Measurements from ENCODE around the gene CRIM1.

The CRIM1 gene

DNA sequence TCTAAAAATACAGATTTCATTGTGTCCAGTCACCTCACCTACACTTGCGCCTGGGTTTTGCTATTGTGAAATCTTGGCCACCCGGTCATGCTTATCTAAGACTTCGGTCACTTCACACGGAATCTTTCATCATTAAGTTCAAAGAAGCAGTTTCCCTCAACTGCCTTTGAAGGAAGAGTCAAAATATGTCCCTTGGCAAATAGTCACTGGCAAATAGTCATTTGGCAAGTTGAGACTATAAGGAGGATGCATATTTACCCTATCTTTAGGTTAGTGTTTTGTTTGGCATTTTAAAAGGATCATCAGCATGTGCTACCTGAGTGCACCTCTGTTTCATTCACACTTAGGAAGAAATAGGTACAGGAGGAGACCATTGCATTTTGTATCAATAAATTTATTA lies 146.5 kb downstream of the CRIM1 start:
- H3K27ac ChIP-seq (ENCODE audit: low read length): no peak overlapping the region

DNA sequence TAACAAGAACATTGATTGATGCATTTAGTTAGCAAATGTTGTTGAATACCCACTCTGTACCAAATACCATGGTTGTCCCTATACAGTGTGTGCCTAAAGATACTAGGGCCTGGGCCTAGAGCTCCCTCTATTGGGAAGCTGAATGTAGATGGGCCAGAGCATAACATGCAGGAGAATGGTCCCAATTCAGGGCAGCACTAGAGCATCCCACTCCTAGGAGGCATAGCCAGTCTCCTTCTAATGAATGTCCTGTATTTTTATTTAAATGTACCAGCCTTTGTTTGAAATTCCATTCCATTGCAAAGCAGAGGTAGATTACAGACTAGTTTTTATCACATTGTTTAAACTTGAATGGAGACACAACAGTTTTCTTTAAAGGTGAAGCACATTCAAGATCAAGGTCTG lies 151.8 kb downstream of the CRIM1 start:
- H3K9ac ChIP-seq (ENCODE audit: low read depth, low read length): no peak overlapping the region
- ATAC-seq (ENCODE audit: insufficient read depth, low read depth) (peak; percentile 92), DNase-seq (peak; percentile 37)
- no peak overlapping the region for H2AFZ ChIP-seq (ENCODE audit: low read depth, low read length)
- H3K4me1 ChIP-seq (ENCODE audit: insufficient read depth, low read length): no peaks in the 10 kb centered on the region
- no peaks in the 10 kb centered on the region for H3K27me3 ChIP-seq (ENCODE audit: insufficient read depth, low read length, poor library complexity)
- TF ChIP-seq, protein P1, sequence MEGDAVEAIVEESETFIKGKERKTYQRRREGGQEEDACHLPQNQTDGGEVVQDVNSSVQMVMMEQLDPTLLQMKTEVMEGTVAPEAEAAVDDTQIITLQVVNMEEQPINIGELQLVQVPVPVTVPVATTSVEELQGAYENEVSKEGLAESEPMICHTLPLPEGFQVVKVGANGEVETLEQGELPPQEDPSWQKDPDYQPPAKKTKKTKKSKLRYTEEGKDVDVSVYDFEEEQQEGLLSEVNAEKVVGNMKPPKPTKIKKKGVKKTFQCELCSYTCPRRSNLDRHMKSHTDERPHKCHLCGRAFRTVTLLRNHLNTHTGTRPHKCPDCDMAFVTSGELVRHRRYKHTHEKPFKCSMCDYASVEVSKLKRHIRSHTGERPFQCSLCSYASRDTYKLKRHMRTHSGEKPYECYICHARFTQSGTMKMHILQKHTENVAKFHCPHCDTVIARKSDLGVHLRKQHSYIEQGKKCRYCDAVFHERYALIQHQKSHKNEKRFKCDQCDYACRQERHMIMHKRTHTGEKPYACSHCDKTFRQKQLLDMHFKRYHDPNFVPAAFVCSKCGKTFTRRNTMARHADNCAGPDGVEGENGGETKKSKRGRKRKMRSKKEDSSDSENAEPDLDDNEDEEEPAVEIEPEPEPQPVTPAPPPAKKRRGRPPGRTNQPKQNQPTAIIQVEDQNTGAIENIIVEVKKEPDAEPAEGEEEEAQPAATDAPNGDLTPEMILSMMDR (IDR thresholded peaks at IDR 0.05; ENCODE audit: borderline replicate concordance, extremely low read depth, low read length, poor library complexity, severe bottlenecking): peak; percentile 78
- no peak for TF ChIP-seq EZH2 (IDR thresholded peaks at IDR 0.05; ENCODE audit: borderline replicate concordance, low read depth, low read length, severe bottlenecking)
- no peaks in the 10 kb centered on the region for H4K20me1 ChIP-seq (ENCODE audit: insufficient read depth, low read length)
- no peaks in the 10 kb centered on the region for H3K9me3 ChIP-seq (ENCODE audit: insufficient read depth, low read length, severe bottlenecking)
- H3K36me3 ChIP-seq (ENCODE audit: insufficient read depth, low read length): no peaks in the 10 kb centered on the region
- no peak overlapping the region for H3K4me3 ChIP-seq (ENCODE audit: low read depth in 1 of 2, low read length in 2 of 2)
- no peak overlapping the region for H3K4me2 ChIP-seq (ENCODE audit: insufficient read depth, low read length)
- H3K79me2 ChIP-seq (ENCODE audit: insufficient read depth, low read length): no peaks in the 10 kb centered on the region
- H3K27ac ChIP-seq (ENCODE audit: low read length): no peak overlapping the region

More for the DNA sequence above, 146.5 kb downstream of the CRIM1 start:
- Histone ChIP-seq H3K4me2 (ENCODE audit: insufficient read depth, low read length) (no peak overlapping the region), H3K4me3 (ENCODE audit: low read depth in 1 of 2, low read length in 2 of 2) (no peak overlapping the region), H3K79me2 (ENCODE audit: insufficient read depth, low read length) (no peaks in the 10 kb centered on the region), H3K9me3 (ENCODE audit: insufficient read depth, low read length, severe bottlenecking) (no peaks in the 10 kb centered on the region), H4K20me1 (ENCODE audit: insufficient read depth, low read length) (no peaks in the 10 kb centered on the region), H2AFZ (ENCODE audit: low read depth, low read length) (no peak overlapping the region), H3K9ac (ENCODE audit: low read depth, low read length) (no peak overlapping the region), H3K36me3 (ENCODE audit: insufficient read depth, low read length) (no peaks in the 10 kb centered on the region), H3K4me1 (ENCODE audit: insufficient read depth, low read length) (no peaks in the 10 kb centered on the region), H3K27me3 (ENCODE audit: insufficient read depth, low read length, poor library complexity) (peaks cover 3% of the 10 kb centered on the region)
- no peak for ATAC-seq (ENCODE audit: insufficient read depth, low read depth)
- TF ChIP-seq, protein P1 (IDR thresholded peaks at IDR 0.05; ENCODE audit: borderline replicate concordance, extremely low read depth, low read length, poor library complexity, severe bottlenecking): no peak
- TF ChIP-seq EZH2 (IDR thresholded peaks at IDR 0.05; ENCODE audit: borderline replicate concordance, low read depth, low read length, severe bottlenecking): no peak
- no peak for DNase-seq

DNA sequence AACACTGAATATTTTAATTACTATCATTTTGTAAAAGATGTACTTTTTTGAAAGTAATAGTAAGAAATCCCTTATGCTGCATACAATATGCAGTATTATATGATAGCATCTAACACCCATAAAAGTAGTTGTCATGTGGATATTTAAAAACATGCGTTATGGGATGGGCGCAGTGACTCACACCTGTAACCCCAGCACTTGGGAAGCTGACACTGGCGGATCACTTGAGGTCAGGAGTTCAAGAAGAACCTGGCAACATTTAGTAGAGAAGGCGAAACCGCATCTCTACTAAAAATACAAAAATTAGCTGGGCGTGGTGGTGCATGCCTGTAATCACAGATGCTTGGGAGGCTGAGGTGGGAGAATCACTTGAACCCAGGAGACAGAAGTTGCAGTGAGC lies 153.5 kb downstream of the CRIM1 start:
- Histone ChIP-seq H3K4me3 (ENCODE audit: low read depth in 1 of 2, low read length in 2 of 2) (no peak overlapping the region), H3K4me1 (ENCODE audit: insufficient read depth, low read length) (no peaks in the 10 kb centered on the region), H4K20me1 (ENCODE audit: insufficient read depth, low read length) (no peaks in the 10 kb centered on the region), H3K27ac (ENCODE audit: low read length) (no peak overlapping the region), H2AFZ (ENCODE audit: low read depth, low read length) (no peak overlapping the region), H3K36me3 (ENCODE audit: insufficient read depth, low read length) (no peaks in the 10 kb centered on the region), H3K79me2 (ENCODE audit: insufficient read depth, low read length) (no peaks in the 10 kb centered on the region), H3K27me3 (ENCODE audit: insufficient read depth, low read length, poor library complexity) (peaks cover 1% of the 10 kb centered on the region), H3K9ac (ENCODE audit: low read depth, low read length) (no peak overlapping the region), H3K4me2 (ENCODE audit: insufficient read depth, low read length) (no peak overlapping the region), H3K9me3 (ENCODE audit: insufficient read depth, low read length, severe bottlenecking) (no peaks in the 10 kb centered on the region)
- no peak for ATAC-seq (ENCODE audit: insufficient read depth, low read depth)
- no peak for TF ChIP-seq EZH2 (IDR thresholded peaks at IDR 0.05; ENCODE audit: borderline replicate concordance, low read depth, low read length, severe bottlenecking)
- TF ChIP-seq, protein P1 (IDR thresholded peaks at IDR 0.05; ENCODE audit: borderline replicate concordance, extremely low read depth, low read length, poor library complexity, severe bottlenecking): no peak
- no peak for DNase-seq

All from DND-41 (cell line).